ENCODE measurements around the gene RASSF4.

The RASSF4 gene, protein sequence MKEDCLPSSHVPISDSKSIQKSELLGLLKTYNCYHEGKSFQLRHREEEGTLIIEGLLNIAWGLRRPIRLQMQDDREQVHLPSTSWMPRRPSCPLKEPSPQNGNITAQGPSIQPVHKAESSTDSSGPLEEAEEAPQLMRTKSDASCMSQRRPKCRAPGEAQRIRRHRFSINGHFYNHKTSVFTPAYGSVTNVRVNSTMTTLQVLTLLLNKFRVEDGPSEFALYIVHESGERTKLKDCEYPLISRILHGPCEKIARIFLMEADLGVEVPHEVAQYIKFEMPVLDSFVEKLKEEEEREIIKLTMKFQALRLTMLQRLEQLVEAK

DNA sequence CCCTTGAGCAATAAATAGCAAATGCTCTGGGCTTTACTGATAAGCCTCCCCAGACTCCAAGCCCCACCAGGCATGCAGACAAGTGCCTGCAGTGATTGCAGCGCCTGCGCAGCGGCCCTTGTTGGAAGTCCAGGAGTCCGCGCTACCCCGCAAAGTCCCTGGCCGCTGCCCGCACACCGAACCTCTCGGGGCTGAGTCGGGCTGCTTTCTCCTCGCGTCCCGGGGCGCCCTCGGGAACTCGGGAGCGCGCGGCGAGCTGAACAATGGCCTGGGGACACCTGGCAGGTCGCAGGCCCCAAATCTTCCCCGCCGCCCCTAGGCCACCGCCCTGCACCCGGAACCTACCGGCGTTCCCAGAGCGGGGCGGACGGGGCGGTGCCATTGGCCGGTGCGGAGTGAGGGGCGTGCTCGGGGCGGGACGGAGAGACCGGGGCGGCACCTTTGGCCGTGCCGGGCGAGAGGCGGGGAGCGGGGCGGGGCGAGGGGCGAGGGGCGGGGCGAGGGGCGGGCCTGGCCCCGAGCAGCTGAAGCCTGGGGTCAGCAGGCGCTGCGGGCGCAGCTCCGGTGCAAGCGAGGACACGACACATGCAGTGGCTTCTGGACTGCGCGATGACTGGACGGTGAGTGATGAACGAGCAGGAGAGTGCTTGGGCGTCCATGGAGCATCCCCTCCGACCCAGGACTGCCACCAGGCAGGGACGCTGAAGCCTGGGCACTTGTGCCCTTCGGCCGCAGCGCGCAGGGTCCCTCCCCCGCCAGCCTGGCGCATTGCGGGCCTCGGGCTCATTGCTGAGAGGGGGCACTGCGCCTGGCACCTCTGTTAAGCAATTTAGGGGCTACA lies at the start of gene RASSF4:
TSS of gene RASSF4 (plus strand) at position 556 of the 841 bp plus-strand sequence. CDS start 10,401 bp downstream, outside the sequence.
- DNase-seq = peak; percentile 92

DNA sequence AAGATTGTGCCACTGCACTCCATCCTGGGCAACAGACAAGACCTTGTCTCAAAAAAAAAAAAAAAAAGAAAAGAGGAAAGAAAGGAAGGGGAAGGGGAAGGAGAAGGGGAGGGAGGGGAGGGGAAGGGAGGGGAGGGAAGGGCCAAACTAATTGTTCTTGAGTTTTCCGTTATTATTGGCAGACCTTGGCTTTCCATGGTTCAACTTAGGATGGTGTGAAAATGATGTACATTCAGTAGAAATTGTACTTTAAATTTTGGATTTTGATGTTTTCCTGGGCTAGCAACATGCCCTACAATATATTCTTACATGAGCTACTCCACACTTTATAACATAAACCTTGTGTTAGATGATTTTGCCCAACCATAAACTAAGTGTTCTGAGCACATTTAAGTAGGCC lies 49.7 kb upstream of the RASSF4 start:
- DNase-seq = no peak

GRCh38 chr10:44910602-44911001 lies 49.0 kb upstream of the RASSF4 start:
- DNase-seq = no peak

DNA sequence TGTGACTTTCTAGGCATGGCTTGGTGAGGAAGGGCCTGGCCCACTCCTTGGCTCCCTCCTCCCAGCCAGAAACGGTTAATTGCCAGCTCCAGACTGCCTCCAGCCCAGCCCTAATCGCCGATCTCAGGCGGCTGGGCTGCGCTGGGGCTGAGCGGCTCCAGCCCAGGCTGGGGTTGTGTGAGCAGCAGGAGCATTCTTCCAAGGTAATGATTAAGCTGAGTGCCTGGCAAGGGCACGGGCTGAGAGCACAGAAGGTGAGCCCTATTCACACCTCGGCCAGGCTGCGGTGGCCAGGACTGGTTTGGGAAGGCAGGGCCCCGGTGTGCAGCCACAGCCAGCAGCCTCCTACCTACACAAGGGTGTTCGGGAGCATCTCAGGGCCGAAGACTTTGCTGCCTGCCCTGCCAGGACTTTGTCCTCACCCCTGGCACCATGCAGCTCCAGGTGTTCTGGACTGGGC lies 48.5 kb upstream of the RASSF4 start, which contains the start of gene TMEM72:
TSS of gene TMEM72 (plus strand) at position 257 of the 460 bp plus-strand sequence. CDS start at position 433, 176 bp downstream.
- no peak for DNase-seq

DNA sequence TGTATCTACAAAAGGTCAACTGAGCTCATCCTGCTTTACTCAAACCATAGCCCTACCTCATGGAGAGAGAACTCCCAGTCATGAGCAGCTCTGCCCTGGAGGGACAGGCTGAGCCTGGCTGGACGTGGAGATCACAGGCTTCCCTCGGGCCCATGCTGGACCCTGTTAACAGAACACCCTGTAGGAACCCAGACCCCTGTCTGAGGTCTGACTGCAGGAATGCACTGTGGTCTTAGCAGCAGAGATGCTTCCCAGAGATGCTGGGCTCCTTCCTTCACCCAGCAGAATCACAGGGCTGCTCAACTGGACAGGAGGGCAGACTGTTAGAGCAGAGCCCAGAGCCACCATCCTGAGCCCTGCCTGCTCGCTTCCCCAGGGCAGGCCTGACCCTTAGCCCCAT lies 47.7 kb upstream of the RASSF4 start:
- no peak for DNase-seq

- peak; percentile 22 for DNase-seq
Measured at GRCh38 chr10:44913350-44914081, 46.1 kb upstream of the RASSF4 start.

DNA sequence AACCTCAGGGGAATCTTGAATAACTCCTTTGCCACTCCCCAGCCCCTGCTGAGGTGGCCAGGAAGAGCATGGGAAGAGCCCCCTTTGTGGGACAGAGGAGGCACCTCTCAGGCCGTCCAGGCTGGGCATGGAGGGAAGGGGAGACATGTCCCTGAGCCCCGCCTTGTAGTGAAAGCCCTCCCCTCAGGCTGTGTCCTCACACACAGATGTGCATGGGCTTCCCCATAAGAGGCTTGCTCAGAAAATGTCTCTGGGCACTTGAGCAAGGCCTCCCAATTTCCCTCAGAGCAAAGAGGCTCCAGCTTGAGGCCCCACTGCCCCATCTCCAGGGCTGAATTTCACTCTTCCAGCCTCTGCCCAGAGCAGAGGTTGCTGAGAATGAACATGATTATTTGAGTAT lies 44.7 kb upstream of the RASSF4 start:
- DNase-seq = no peak

DNA sequence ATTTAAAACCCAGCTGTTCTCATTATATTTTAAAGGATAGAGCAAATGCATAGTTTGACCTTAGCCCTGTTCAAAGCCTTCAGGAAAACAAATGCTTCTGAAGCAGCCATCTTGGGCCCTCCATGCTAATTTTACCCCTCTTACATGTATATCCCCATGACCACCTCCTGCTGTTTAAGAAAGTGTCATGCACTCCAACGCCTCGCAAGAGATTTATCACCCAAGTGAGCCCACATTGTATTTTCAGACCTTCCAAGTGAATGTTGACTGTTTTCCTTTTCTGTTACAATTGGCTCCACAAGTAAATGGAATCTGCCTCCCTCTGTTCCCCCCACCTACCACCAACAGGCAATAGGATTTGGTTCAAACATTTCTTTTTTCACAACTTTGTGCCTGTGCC lies 43.2 kb upstream of the RASSF4 start:
- no peak for DNase-seq

DNA sequence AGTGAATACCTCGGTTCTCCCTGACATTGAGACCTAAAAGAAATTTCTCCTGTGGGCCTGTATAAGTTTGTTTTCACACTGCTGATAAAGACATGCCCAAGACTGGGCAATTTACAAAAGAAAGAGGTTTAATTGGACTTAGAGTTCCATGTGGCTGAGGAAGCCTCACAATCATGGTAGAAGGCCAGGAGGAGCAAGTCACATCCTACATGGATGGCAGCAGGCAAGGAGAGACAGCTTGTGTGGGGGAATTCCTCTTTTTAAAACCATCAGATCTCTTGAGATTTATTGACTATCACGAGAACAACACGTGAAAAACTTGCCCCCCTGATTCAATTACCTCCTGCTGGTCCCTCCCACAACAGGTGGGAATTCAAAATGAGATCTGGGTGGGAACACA lies 41.8 kb upstream of the RASSF4 start:
- DNase-seq = no peak

- DNase-seq = no peak
Measured at GRCh38 chr10:44920252-44920651, 39.4 kb upstream of the RASSF4 start.

- no peak for DNase-seq
Measured at GRCh38 chr10:44921061-44921460, 38.5 kb upstream of the RASSF4 start.

DNA sequence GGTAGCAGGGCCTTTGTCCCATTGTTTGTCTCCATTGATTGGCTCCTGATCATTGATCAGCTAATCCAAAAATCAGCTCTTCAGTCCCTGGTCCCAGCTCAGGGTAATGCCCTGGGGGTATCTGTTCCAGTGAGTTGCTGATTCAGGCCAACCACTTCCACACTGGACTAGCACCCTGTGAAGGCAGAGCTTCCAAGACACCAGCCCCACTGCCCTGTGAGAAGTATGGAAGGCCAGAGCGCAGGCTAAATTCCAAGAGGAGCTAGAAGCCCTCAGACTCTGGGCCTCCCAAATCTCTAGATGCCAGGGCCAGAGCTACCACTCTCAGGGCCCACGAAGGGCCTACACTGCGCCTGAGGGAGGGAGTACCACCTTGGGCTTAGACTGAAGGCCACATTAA lies 38.1 kb upstream of the RASSF4 start:
- DNase-seq = no peak

DNA sequence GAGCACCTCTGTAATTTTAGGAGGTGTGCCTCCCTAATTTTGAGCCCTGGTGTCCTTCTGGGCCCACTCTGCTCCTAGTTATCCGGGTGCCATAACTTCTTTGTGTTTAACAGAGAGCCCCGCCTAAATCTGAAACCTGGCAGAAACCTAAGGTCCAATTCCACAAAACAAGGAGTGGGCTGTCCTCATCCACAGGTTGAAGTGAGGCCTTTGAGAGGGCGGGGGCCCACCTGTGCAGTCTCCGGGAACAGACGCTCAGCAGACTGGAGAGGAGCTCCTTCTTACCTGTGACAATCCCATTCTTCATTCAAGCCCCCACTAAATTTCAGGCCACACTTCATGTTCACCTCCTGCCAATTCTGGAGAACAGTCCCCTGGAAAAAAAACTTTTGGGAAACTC lies 37.6 kb upstream of the RASSF4 start:
- no peak for DNase-seq

DNA sequence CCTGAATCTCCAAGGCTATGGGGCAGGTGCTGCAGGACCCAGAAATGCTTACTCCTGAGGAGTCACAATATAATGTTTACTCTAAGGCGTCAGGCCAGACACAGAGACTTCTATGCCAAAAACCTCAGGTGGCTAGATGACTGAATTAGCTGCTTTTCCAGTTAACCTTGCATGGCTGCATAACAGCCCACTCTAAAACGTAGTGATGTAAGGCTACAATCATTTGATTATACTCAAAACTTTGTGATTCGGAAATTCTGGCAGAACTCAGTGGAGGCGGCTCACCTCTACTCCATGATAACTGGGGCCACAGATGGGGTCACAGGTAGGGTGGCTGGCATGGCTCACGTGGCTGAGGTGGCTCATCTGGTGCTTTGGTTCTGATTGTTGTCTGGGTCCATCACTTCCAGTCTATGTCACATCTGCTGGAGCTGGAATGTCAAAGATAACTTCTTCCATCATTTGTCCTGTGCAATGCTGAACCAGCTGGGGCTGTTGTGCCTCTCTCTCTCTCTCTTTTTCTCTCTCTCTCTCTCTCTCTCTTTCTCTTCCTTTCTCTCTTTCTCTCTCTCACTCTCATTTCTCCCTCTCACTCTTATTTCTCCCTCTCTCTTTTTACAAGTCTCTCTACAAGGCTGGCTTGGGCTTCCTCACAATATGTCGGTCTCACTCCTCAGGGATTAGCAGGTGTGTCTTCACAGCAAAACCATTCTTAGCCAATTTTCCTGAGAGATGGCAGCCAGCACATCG lies 36.6 kb upstream of the RASSF4 start:
- no peak for DNase-seq

- no peak for DNase-seq
Measured at GRCh38 chr10:44923611-44924010, 36.0 kb upstream of the RASSF4 start.

- DNase-seq = no peak
Measured at GRCh38 chr10:44924261-44925040, 35.2 kb upstream of the RASSF4 start.

GRCh38 chr10:44925224-44925623 lies 34.4 kb upstream of the RASSF4 start:
- no peak for DNase-seq

DNA sequence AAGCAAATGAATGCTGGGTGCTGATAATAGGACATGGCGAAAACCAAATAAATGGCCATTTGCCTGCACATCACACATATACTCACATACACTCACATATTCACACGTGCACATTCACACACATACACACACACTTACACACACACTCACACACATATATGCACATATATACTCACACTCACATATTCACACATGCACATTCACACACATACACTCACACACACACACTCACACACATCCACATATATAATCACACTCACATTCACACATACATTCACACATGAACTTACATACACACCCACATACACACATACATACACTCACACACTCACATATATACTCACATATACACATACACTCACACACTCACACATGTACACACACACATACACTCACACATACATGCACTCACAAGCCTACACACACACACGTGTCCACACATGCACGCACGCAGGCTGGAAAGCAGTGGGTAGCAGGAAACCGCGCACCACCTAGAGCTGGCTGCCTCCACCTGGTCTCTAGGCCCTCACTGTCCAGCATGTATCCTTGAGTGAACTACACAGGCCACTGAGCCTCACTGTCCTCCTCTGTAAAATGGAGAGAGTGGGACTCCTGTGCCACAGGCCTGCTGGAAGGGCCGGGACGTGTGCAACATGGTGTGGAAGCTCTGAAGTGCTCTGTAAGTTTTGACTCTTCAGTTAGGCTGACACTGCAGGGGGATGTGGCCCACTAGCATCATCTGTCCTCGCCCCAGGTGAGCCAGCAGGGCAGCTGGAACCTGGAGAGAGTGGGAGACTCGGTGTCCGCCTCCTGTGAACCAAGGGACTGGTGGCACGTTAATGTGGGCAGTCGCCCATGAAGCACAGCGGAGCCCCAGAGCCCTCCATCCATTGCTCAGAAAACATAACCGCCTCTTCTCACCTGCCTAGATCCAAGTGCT lies 33.5 kb upstream of the RASSF4 start:
- no peak for DNase-seq

DNA sequence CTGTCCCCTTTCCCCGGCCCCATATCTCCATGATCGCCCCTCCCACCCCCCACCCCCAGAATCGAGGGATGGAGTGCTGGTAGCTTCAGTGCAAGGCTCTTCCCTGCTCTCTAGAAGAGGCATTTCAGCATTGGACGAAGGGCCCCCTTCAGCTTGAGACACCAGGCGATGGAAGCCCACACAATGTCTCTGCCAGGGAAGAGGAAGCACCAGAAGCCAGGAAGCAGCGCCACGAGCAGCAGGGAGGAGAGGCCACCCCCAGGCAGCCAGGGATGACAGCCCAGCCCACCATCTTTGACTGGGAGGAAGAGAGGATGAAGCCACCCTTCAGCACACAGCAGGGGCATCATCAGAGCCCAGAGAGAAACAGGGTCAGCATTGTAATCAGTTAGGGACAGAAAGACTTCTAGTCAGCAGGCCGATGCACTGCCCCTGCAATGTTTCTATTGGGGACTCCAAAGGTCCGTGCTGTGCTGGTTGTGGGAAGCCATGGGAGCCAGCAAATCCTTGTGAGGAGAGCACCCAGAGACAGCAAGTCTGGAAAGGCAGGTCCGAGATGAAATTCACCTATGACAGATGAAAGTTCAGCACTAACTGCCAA lies 32.8 kb upstream of the RASSF4 start:
- no peak for DNase-seq

DNA sequence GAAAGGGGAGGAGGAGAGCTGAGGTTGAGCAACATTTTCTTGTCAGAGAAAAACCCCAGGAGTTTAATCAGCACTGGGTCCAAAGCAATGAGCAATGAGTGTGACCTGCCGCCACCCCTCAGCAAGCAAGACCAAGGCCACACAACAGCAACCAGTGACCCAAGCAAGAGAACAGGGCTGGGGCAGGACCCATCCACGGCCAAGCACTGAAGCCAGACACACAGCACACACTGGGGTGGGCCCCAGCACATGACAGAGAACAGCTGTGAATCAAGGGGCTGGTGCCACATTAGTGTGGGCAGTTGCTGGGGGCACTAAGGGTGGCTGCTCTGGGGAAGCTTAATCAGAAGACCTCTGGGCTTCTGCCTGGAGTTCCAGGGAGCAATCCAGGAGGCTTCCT lies 32.2 kb upstream of the RASSF4 start:
- no peak for DNase-seq

Data from CD4-positive, alpha-beta T cell treated with Interleukin-12 subunit alpha and Interleukin-12 subunit beta, for 1 hour (primary cell).